GM19099 (cell line): ENCODE results near the gene LPAR1.

ENCODE experiments used
- POLR2A ChIP-seq: IDR thresholded peaks from 3 replicates; pipeline ENCODE4 v1.6.1; 2011; ENCODE audit warnings: low read depth; ENCODE audit not compliant: insufficient read length; ENCODE audit errors: extremely low read depth

LPAR1 gene

GRCh38 chr9:110932863-110933262 lies 105.4 kb downstream of the LPAR1 start:
- no peak for TF ChIP-seq POLR2A

GRCh38 chr9:110928599-110928998 lies 109.7 kb downstream of the LPAR1 start:
- no peak for TF ChIP-seq POLR2A

GRCh38 chr9:110926828-110927487 lies 111.3 kb downstream of the LPAR1 start:
- no peak for TF ChIP-seq POLR2A

DNA sequence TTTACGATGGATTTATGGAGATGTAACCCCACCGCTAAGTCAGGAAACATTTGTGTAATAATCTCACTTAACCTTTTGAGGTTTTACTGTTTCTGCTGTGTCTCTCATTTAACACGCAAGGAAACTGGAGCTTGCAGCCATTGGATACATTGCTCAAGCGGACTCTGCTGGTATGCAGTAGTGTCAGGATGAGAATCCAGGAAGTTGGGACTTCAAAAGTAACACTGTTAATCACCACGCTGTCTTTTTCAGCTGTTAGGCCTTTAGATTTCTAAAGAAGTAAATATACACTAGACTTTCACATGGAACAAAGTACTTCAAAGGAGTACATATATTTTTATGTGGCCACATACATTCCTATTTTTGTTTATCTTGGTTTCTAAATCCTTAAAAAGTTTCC lies 114.7 kb downstream of the LPAR1 start:
- TF ChIP-seq POLR2A: no peak

GRCh38 chr9:110922145-110922544 lies 116.1 kb downstream of the LPAR1 start:
- TF ChIP-seq POLR2A: no peak

- TF ChIP-seq POLR2A: no peak
These were observed 116.6 kb downstream of the LPAR1 start for GRCh38 chr9:110921705-110922104.

GRCh38 chr9:110919609-110920008 lies 118.7 kb downstream of the LPAR1 start:
- no peak for TF ChIP-seq POLR2A

DNA sequence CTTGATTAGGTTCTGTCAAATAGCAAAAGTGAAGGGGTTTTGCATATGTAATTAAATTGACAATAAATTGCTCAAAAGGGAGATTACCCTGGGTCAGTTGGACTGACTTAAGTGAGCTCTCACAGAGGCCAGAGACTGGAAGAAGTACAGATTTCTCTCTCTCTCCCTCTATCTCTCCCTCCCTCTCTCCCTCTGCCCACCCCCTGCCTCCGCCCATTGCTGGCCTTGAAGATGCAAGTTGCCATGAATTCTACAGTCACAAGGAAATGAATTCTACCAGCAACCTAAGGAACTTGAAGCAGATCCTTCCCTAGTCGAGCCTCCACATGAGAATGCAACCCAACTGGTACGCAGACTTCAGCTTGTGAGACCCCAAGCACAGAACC lies 119.2 kb downstream of the LPAR1 start:
- no peak for TF ChIP-seq POLR2A

GRCh38 chr9:110918316-110919049 lies 119.8 kb downstream of the LPAR1 start:
- no peak for TF ChIP-seq POLR2A

DNA sequence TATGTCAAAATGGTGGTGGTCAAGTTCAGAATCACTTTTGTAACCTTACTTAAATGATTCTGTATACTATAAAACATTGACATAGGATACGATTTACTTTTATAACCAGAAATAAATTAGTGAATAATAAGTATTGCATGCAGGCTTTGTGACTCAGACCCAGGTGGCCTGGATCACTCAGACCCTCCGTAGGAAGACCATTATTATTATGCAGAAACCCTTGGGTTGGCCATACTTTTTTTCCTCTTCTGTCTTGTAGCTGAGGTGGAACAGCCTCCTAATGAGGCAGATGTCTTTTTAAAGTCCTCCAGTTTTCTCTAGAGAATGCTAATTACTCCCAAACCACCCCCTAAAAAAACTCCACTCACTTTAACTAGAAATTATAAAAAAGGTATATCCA lies 121.9 kb downstream of the LPAR1 start:
- TF ChIP-seq POLR2A: no peak

- TF ChIP-seq POLR2A: no peak
These were observed 125.6 kb downstream of the LPAR1 start for GRCh38 chr9:110912419-110913291.

DNA sequence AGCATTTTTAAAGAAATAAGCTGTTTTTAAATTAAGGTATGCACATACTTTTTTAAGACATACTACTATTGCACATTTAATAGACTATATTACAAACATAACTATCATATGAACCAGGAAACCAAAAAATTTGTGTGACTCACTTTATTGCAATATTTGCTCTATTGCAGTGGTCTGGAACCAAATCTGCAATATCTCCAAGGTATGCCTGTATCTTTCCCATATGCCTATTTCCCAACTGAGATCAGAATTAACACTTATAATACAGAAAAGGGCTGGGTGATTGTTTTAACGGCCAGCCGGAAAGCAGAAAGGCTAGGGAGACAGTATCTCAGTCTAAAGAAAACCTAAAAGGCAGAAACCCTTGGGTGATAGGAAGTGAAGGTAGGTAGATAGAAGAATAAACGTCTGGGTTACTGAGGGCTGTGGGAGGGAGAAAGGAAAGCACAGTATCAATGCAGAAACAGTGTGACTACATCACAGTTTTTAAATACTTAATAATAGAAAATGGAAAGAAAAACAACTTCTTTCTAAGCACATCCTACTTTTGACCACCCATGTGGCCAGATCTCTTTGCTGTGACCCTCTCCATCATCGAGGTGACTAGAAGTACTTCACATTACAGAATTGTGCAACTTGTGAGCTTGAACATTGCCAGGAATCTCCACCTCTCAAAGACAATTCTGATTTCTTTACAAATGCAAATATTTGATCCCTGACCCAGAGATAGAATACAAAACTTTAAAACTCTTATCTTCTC lies 126.4 kb downstream of the LPAR1 start:
- no peak for TF ChIP-seq POLR2A

- TF ChIP-seq POLR2A: no peak
These were observed 129.4 kb downstream of the LPAR1 start for GRCh38 chr9:110908894-110909293.

GRCh38 chr9:110900917-110901316 lies 137.4 kb downstream of the LPAR1 start:
- no peak for TF ChIP-seq POLR2A

GRCh38 chr9:110900456-110900855 lies 137.8 kb downstream of the LPAR1 start:
- TF ChIP-seq POLR2A: no peak
